DND-41 (cell line): Measurements from ENCODE around the gene RAD18.

Experiments used
- EZH2 ChIP-seq: IDR thresholded peaks from 3 replicates; pipeline ENCODE4 v1.6.1; 2012; ENCODE audit warnings: borderline replicate concordance, low read depth, mild to moderate bottlenecking, moderate library complexity, low read length, inconsistent platforms; ENCODE audit not compliant: severe bottlenecking
- TF ChIP-seq, protein P1 (sequence below): IDR thresholded peaks from 2 replicates; pipeline ENCODE4 v1.5.1; 2012; ENCODE audit warnings: borderline replicate concordance, low read length, moderate library complexity, mild to moderate bottlenecking; ENCODE audit not compliant: poor library complexity, severe bottlenecking; ENCODE audit errors: extremely low read depth

DNA sequence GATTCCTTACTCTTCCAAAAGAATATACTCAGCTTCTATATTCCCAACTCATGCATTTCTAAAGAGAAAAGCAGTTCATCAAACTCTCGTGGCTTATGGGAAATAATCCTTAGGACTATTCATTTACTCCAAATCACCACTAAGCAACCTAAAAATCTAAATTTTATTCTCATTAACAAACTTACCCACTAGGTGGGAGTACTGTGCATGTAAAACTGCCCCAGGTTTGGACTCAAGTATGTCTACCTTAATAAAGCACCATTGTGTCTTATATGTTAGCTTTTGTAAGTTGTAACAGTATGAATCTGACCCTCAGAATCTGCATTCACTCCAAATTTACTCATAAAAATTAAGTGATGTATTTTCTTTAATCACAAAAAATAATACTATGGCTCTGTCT is 25.3 kb downstream of the RAD18 start:
- TF ChIP-seq, protein P1, sequence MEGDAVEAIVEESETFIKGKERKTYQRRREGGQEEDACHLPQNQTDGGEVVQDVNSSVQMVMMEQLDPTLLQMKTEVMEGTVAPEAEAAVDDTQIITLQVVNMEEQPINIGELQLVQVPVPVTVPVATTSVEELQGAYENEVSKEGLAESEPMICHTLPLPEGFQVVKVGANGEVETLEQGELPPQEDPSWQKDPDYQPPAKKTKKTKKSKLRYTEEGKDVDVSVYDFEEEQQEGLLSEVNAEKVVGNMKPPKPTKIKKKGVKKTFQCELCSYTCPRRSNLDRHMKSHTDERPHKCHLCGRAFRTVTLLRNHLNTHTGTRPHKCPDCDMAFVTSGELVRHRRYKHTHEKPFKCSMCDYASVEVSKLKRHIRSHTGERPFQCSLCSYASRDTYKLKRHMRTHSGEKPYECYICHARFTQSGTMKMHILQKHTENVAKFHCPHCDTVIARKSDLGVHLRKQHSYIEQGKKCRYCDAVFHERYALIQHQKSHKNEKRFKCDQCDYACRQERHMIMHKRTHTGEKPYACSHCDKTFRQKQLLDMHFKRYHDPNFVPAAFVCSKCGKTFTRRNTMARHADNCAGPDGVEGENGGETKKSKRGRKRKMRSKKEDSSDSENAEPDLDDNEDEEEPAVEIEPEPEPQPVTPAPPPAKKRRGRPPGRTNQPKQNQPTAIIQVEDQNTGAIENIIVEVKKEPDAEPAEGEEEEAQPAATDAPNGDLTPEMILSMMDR, result peak; percentile 38
- no peak for TF ChIP-seq EZH2
